Lower lobe of right lung (tissue), 2 donors: ENCODE measurements around the gene INAVA. TPM values are rescaled to one million over a fixed set of nuclear protein-coding genes. Genes with fewer than 3 reads are reported as not detected.

ENCODE experiments used
- ATAC-seq, 2 donors: fragments of 200-7000 bp; cut with Tn5 transposase; one replicate each; pipeline ENCODE4 v1.9.1; 2020 to 2022; ENCODE audit warnings: mild to moderate bottlenecking in 2 of 2, moderate library complexity in 2 of 2
- DNase-seq: peaks from one replicate; pipeline ENCODE4 v3.0.0-alpha.2; 2020
- H3K27ac ChIP-seq: fragments of 200-600 bp; one replicate; pipeline ENCODE4 v1.8.0; 2022
- H3K27me3 ChIP-seq: fragments of 200-600 bp; one replicate; pipeline ENCODE4 v1.8.0; 2022; ENCODE audit warnings: low read depth
- H3K36me3 ChIP-seq: fragments of 200-600 bp; one replicate; pipeline ENCODE4 v1.8.0; 2022; ENCODE audit warnings: mild to moderate bottlenecking
- H3K4me1 ChIP-seq: fragments of 200-600 bp; one replicate; pipeline ENCODE4 v1.8.0; 2022
- H3K4me3 ChIP-seq: fragments of 200-600 bp; one replicate; pipeline ENCODE4 v1.8.0; 2022; ENCODE audit warnings: mild to moderate bottlenecking
- H3K9me3 ChIP-seq: fragments of 200-600 bp; one replicate; pipeline ENCODE4 v1.8.0; 2022
- CTCF ChIP-seq: fragments of 200-600 bp; IDR thresholded peaks from one replicate; pipeline ENCODE4 v1.8.0; 2022; ENCODE audit warnings: antibody characterized with exemption, mild to moderate bottlenecking
- intact Hi-C: fragments of 100-400 bp; cut with DNase I; formaldehyde crosslinking; loops from one replicate; pipeline ENCODE4 v1.11.0; 2022
- total RNA-seq: library from RNA; stranded (reverse); fragmentation: NEBNext Ultra II Directional; extraction: Animal tissue kit (Norgen Biotek cat#: 25700); gene quantifications from one replicate; pipeline ENCODE4 v1.2.1, GENCODE V29; 2021
- donor health status: DM: no; HTN: yes; CAD: no; lungs with severe emphysema.

The INAVA gene
- total RNA-seq, 1 donor from 2014 or later = 7.8 TPM

- no peaks in the 10 kb centered on the region for H3K9me3 ChIP-seq
- H3K27me3 ChIP-seq = no peaks in the 10 kb centered on the region
- no peak for DNase-seq
- no peaks in the 10 kb centered on the region for H3K36me3 ChIP-seq
- H3K4me1 ChIP-seq = no peaks in the 10 kb centered on the region
- intact Hi-C loops = no loop called here
- no peak overlapping the region for H3K4me3 ChIP-seq
- H3K27ac ChIP-seq = no peak overlapping the region
- no peak for ATAC-seq
- no peak for TF ChIP-seq CTCF
Observed at GRCh38 chr1:200949626-200950025, 54.9 kb downstream of the INAVA start.

GRCh38 chr1:200951016-200951415 is 56.3 kb downstream of the INAVA start:
- DNase-seq (no peak), ATAC-seq (no peak)
- Histone ChIP-seq H3K27ac (no peak overlapping the region), H3K4me3 (no peak overlapping the region), H3K4me1 (no peaks in the 10 kb centered on the region), H3K27me3 (no peaks in the 10 kb centered on the region), H3K36me3 (no peaks in the 10 kb centered on the region), H3K9me3 (no peaks in the 10 kb centered on the region)
- intact Hi-C loops = no loop called here
- TF ChIP-seq CTCF = no peak

GRCh38 chr1:200954434-200954833 is 59.7 kb downstream of the INAVA start:
- H3K4me1 ChIP-seq = no peaks in the 10 kb centered on the region

GRCh38 chr1:200958597-200958996 is 63.9 kb downstream of the INAVA start:
- Histone ChIP-seq H3K4me3 (no peak overlapping the region), H3K27ac (no peak overlapping the region), H3K4me1 (no peaks in the 10 kb centered on the region), H3K9me3 (no peaks in the 10 kb centered on the region), H3K27me3 (no peaks in the 10 kb centered on the region), H3K36me3 (no peaks in the 10 kb centered on the region)
- intact Hi-C loops = no loop called here
- ATAC-seq = no peak
- DNase-seq = no peak
- no peak for TF ChIP-seq CTCF

More at GRCh38 chr1:200954434-200954833, 59.7 kb downstream of the INAVA start:
- DNase-seq (no peak), ATAC-seq (no peak)
- H3K27me3 ChIP-seq = no peaks in the 10 kb centered on the region
- H3K36me3 ChIP-seq = no peaks in the 10 kb centered on the region
- no peak overlapping the region for H3K4me3 ChIP-seq
- no peaks in the 10 kb centered on the region for H3K9me3 ChIP-seq
- H3K27ac ChIP-seq = no peak overlapping the region
- intact Hi-C loops = no loop called here
- TF ChIP-seq CTCF = no peak

GRCh38 chr1:200959411-200959921 is 64.8 kb downstream of the INAVA start:
- DNase-seq = no peak
- no peak for ATAC-seq
- Histone ChIP-seq H3K36me3 (no peaks in the 10 kb centered on the region), H3K4me1 (no peaks in the 10 kb centered on the region), H3K9me3 (no peaks in the 10 kb centered on the region), H3K27ac (no peak overlapping the region), H3K27me3 (no peaks in the 10 kb centered on the region), H3K4me3 (no peak overlapping the region)
- intact Hi-C loops = no loop called here
- no peak for TF ChIP-seq CTCF
